ENCODE data around the gene MCM9. TPM values are rescaled to one million over a fixed set of nuclear protein-coding genes. Genes with fewer than 3 reads are reported as not detected.

The MCM9 gene
- polyA plus RNA-seq, 1 donor, result 18.9 TPM

GRCh38 chr6:118967239-118967638 is 32.3 kb upstream of the MCM9 start:
- H3K4me1 ChIP-seq (ENCODE audit: control insufficient read depth, insufficient read depth, low read length), result peaks cover 22% of the 10 kb centered on the region
- 60% methylated on average over 1 of the region's 2 CpGs for WGBS (ENCODE audit: insufficient coverage, low lambda C conversion rate)
- no peak for DNase-seq
- no peak overlapping the region for H3K4me3 ChIP-seq (ENCODE audit: low read length)
- H3K27ac ChIP-seq (ENCODE audit: low read length), result no peak overlapping the region
- no peaks in the 10 kb centered on the region for H3K27me3 ChIP-seq (ENCODE audit: control insufficient read depth, insufficient read depth, low read length)
- no peaks in the 10 kb centered on the region for H3K36me3 ChIP-seq (ENCODE audit: control insufficient read depth, insufficient read depth, low read length)
- no peaks in the 10 kb centered on the region for H3K9me3 ChIP-seq (ENCODE audit: control insufficient read depth, low read depth, low read length)

GRCh38 chr6:118965843-118966370 is 30.9 kb upstream of the MCM9 start:
- 20% methylated on average over 1 of the region's 2 CpGs for WGBS (ENCODE audit: insufficient coverage, low lambda C conversion rate)
- H3K27ac ChIP-seq (ENCODE audit: low read length), result peak overlapping the region; percentile 68
- H3K9me3 ChIP-seq (ENCODE audit: control insufficient read depth, low read depth, low read length), result no peaks in the 10 kb centered on the region
- no peaks in the 10 kb centered on the region for H3K27me3 ChIP-seq (ENCODE audit: control insufficient read depth, insufficient read depth, low read length)
- H3K4me3 ChIP-seq (ENCODE audit: low read length), result no peak overlapping the region
- no peaks in the 10 kb centered on the region for H3K36me3 ChIP-seq (ENCODE audit: control insufficient read depth, insufficient read depth, low read length)
- DNase-seq, result peak in 1 of 2 donors; percentile 58
- H3K4me1 ChIP-seq (ENCODE audit: control insufficient read depth, insufficient read depth, low read length), result peaks cover 22% of the 10 kb centered on the region

GRCh38 chr6:118965371-118965770 is 30.4 kb upstream of the MCM9 start:
- Histone ChIP-seq H3K27ac (ENCODE audit: low read length) (peak overlapping the region; percentile 68), H3K36me3 (ENCODE audit: control insufficient read depth, insufficient read depth, low read length) (no peaks in the 10 kb centered on the region), H3K9me3 (ENCODE audit: control insufficient read depth, low read depth, low read length) (no peaks in the 10 kb centered on the region), H3K27me3 (ENCODE audit: control insufficient read depth, insufficient read depth, low read length) (no peaks in the 10 kb centered on the region), H3K4me1 (ENCODE audit: control insufficient read depth, insufficient read depth, low read length) (peaks cover 22% of the 10 kb centered on the region), H3K4me3 (ENCODE audit: low read length) (no peak overlapping the region)
- no CpG with 5 or more reads among the region's 3 CpGs for WGBS (ENCODE audit: insufficient coverage, low lambda C conversion rate)
- peak; percentile 45 to 75 for DNase-seq

- Histone ChIP-seq H3K4me3 (ENCODE audit: low read length) (no peak overlapping the region), H3K4me1 (ENCODE audit: control insufficient read depth, insufficient read depth, low read length) (peaks cover 22% of the 10 kb centered on the region), H3K9me3 (ENCODE audit: control insufficient read depth, low read depth, low read length) (no peaks in the 10 kb centered on the region), H3K36me3 (ENCODE audit: control insufficient read depth, insufficient read depth, low read length) (no peaks in the 10 kb centered on the region), H3K27ac (ENCODE audit: low read length) (no peak overlapping the region), H3K27me3 (ENCODE audit: control insufficient read depth, insufficient read depth, low read length) (no peaks in the 10 kb centered on the region)
- no peak for DNase-seq
Observed at GRCh38 chr6:118963003-118963402, 28.0 kb upstream of the MCM9 start.

GRCh38 chr6:118959903-118960302 is 24.9 kb upstream of the MCM9 start:
- H3K36me3 ChIP-seq (ENCODE audit: control insufficient read depth, insufficient read depth, low read length), result no peaks in the 10 kb centered on the region
- DNase-seq, result no peak
- H3K27ac ChIP-seq (ENCODE audit: low read length), result no peak overlapping the region
- no peaks in the 10 kb centered on the region for H3K27me3 ChIP-seq (ENCODE audit: control insufficient read depth, insufficient read depth, low read length)
- H3K9me3 ChIP-seq (ENCODE audit: control insufficient read depth, low read depth, low read length), result no peaks in the 10 kb centered on the region
- no peak overlapping the region for H3K4me3 ChIP-seq (ENCODE audit: low read length)
- H3K4me1 ChIP-seq (ENCODE audit: control insufficient read depth, insufficient read depth, low read length), result peaks cover 2% of the 10 kb centered on the region
- WGBS (ENCODE audit: insufficient coverage, low lambda C conversion rate), result no CpG with 5 or more reads among the region's 4 CpGs

GRCh38 chr6:118953391-118953790 is 18.4 kb upstream of the MCM9 start:
- Histone ChIP-seq H3K27ac (ENCODE audit: low read length) (no peak overlapping the region), H3K4me3 (ENCODE audit: low read length) (no peak overlapping the region), H3K36me3 (ENCODE audit: control insufficient read depth, insufficient read depth, low read length) (no peaks in the 10 kb centered on the region), H3K9me3 (ENCODE audit: control insufficient read depth, low read depth, low read length) (peaks cover under 1% of the 10 kb centered on the region), H3K27me3 (ENCODE audit: control insufficient read depth, insufficient read depth, low read length) (no peaks in the 10 kb centered on the region), H3K4me1 (ENCODE audit: control insufficient read depth, insufficient read depth, low read length) (no peaks in the 10 kb centered on the region)
- WGBS (ENCODE audit: insufficient coverage, low lambda C conversion rate), result no CpG with 5 or more reads among the region's 2 CpGs
- DNase-seq, result no peak

- WGBS (ENCODE audit: insufficient coverage, low lambda C conversion rate), result 100% methylated on average over 1 of the region's 2 CpGs
- H3K4me1 ChIP-seq (ENCODE audit: control insufficient read depth, insufficient read depth, low read length), result no peaks in the 10 kb centered on the region
- H3K27ac ChIP-seq (ENCODE audit: low read length), result no peak overlapping the region
- H3K27me3 ChIP-seq (ENCODE audit: control insufficient read depth, insufficient read depth, low read length), result no peaks in the 10 kb centered on the region
- H3K4me3 ChIP-seq (ENCODE audit: low read length), result no peak overlapping the region
- H3K9me3 ChIP-seq (ENCODE audit: control insufficient read depth, low read depth, low read length), result peaks cover 8% of the 10 kb centered on the region
- DNase-seq, result no peak
- no peaks in the 10 kb centered on the region for H3K36me3 ChIP-seq (ENCODE audit: control insufficient read depth, insufficient read depth, low read length)
Observed at GRCh38 chr6:118952683-118953082, 17.7 kb upstream of the MCM9 start.

- H3K36me3 ChIP-seq (ENCODE audit: control insufficient read depth, insufficient read depth, low read length), result no peaks in the 10 kb centered on the region
- no peak overlapping the region for H3K4me3 ChIP-seq (ENCODE audit: low read length)
- H3K27me3 ChIP-seq (ENCODE audit: control insufficient read depth, insufficient read depth, low read length), result no peaks in the 10 kb centered on the region
- H3K4me1 ChIP-seq (ENCODE audit: control insufficient read depth, insufficient read depth, low read length), result no peaks in the 10 kb centered on the region
- H3K9me3 ChIP-seq (ENCODE audit: control insufficient read depth, low read depth, low read length), result peaks cover 16% of the 10 kb centered on the region
- no peak for DNase-seq
- H3K27ac ChIP-seq (ENCODE audit: low read length), result no peak overlapping the region
Observed at GRCh38 chr6:118945217-118945616, 10.3 kb upstream of the MCM9 start.

GRCh38 chr6:118940770-118941169 is 5.8 kb upstream of the MCM9 start:
- Histone ChIP-seq H3K4me1 (ENCODE audit: control insufficient read depth, insufficient read depth, low read length) (peaks cover 2% of the 10 kb centered on the region), H3K4me3 (ENCODE audit: low read length) (no peak overlapping the region), H3K9me3 (ENCODE audit: control insufficient read depth, low read depth, low read length) (peaks cover 9% of the 10 kb centered on the region), H3K36me3 (ENCODE audit: control insufficient read depth, insufficient read depth, low read length) (no peaks in the 10 kb centered on the region), H3K27ac (ENCODE audit: low read length) (no peak overlapping the region), H3K27me3 (ENCODE audit: control insufficient read depth, insufficient read depth, low read length) (no peaks in the 10 kb centered on the region)
- no CpG with 5 or more reads among the region's 2 CpGs for WGBS (ENCODE audit: insufficient coverage, low lambda C conversion rate)
- no peak for DNase-seq

GRCh38 chr6:118939683-118940082 is 4.7 kb upstream of the MCM9 start:
- peaks cover 9% of the 10 kb centered on the region for H3K9me3 ChIP-seq (ENCODE audit: control insufficient read depth, low read depth, low read length)
- no peak overlapping the region for H3K27ac ChIP-seq (ENCODE audit: low read length)
- H3K36me3 ChIP-seq (ENCODE audit: control insufficient read depth, insufficient read depth, low read length), result no peaks in the 10 kb centered on the region
- peaks cover 2% of the 10 kb centered on the region for H3K4me1 ChIP-seq (ENCODE audit: control insufficient read depth, insufficient read depth, low read length)
- DNase-seq, result no peak
- H3K4me3 ChIP-seq (ENCODE audit: low read length), result no peak overlapping the region
- WGBS (ENCODE audit: insufficient coverage, low lambda C conversion rate), result no CpG with 5 or more reads among the region's 1 CpG
- H3K27me3 ChIP-seq (ENCODE audit: control insufficient read depth, insufficient read depth, low read length), result no peaks in the 10 kb centered on the region

- Histone ChIP-seq H3K4me3 (ENCODE audit: low read length) (no peak overlapping the region), H3K4me1 (ENCODE audit: control insufficient read depth, insufficient read depth, low read length) (peaks cover 2% of the 10 kb centered on the region), H3K27ac (ENCODE audit: low read length) (no peak overlapping the region), H3K9me3 (ENCODE audit: control insufficient read depth, low read depth, low read length) (peaks cover 4% of the 10 kb centered on the region), H3K27me3 (ENCODE audit: control insufficient read depth, insufficient read depth, low read length) (no peaks in the 10 kb centered on the region), H3K36me3 (ENCODE audit: control insufficient read depth, insufficient read depth, low read length) (peaks cover 3% of the 10 kb centered on the region)
- DNase-seq, result no peak
- whole genome bisulfite sequencing (ENCODE audit: insufficient coverage, low lambda C conversion rate), result 14% methylated on average over 1 of the region's 3 CpGs
Observed at GRCh38 chr6:118935978-118936703, 1.2 kb upstream of the MCM9 start.

Measured in large intestine (tissue), 3 donors.